Vagina (tissue), 2 donors: ENCODE data around the gene RINL.

ENCODE experiments used
- POLR2A ChIP-seq, 2 donors: fragments of 450-650 bp; IDR thresholded peaks; one replicate each; pipeline ENCODE4 v1.6.1; 2017; ENCODE audit warnings: antibody characterized with exemption in 2 of 2, mild to moderate bottlenecking in 2 of 2, moderate library complexity in 2 of 2
- POLR2AphosphoS5 ChIP-seq, 2 donors: sonication (generic); formaldehyde crosslinking; IDR thresholded peaks; one replicate each; pipeline ENCODE4 v1.9.0; 2017; ENCODE audit warnings: antibody characterized with exemption in 2 of 2, mild to moderate bottlenecking in 2 of 2, low read depth in 1 of 2; ENCODE audit not compliant: insufficient read depth in 1 of 2
- TF ChIP-seq, protein P1 (sequence below), 3 experiments: fragments of 450-650 bp in 2 of 3; fragments of 200-600 bp in 1 of 3; sonication (generic) in 1 of 3; IDR thresholded peaks; one replicate each; pipeline ENCODE4 v1.5.1; 2017 to 2019; ENCODE audit warnings: antibody characterized with exemption in 3 of 3, mild to moderate bottlenecking in 2 of 3, moderate library complexity in 2 of 3

DNA sequence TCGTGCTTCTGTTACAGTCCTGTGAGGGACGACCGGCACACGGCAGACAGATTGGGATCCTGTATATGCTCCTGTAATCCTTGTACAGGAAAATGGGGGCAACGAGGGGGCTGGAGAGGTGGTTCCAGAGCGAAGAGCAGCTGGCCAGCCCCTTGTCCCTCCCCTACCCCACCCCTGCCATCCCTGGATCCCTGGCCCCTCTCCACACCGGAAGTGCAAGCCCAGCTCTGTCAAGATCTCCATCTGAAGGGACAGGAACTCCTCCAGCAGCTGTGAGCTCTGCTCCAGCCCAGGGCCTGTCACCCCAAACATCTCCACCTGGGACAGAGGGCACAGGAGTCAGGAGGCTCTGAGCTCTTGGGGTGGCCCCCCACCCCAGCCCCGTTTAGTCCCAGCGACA, 39.4 kb upstream of the RINL start:
- no peak for TF ChIP-seq POLR2A (IDR thresholded peaks at IDR 0.05)
- TF ChIP-seq, protein P1, sequence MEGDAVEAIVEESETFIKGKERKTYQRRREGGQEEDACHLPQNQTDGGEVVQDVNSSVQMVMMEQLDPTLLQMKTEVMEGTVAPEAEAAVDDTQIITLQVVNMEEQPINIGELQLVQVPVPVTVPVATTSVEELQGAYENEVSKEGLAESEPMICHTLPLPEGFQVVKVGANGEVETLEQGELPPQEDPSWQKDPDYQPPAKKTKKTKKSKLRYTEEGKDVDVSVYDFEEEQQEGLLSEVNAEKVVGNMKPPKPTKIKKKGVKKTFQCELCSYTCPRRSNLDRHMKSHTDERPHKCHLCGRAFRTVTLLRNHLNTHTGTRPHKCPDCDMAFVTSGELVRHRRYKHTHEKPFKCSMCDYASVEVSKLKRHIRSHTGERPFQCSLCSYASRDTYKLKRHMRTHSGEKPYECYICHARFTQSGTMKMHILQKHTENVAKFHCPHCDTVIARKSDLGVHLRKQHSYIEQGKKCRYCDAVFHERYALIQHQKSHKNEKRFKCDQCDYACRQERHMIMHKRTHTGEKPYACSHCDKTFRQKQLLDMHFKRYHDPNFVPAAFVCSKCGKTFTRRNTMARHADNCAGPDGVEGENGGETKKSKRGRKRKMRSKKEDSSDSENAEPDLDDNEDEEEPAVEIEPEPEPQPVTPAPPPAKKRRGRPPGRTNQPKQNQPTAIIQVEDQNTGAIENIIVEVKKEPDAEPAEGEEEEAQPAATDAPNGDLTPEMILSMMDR (IDR thresholded peaks at IDR 0.05): no peak
- no peak for TF ChIP-seq POLR2AphosphoS5 (IDR thresholded peaks at IDR 0.05; ENCODE audit: insufficient read depth in 1 of 2, low read depth in 1 of 2)
